Spleen (tissue), 7 donors: ENCODE measurements around the gene PRR23E.

ENCODE experiments used
- POLR2A ChIP-seq, 3 donors: fragments of 450-650 bp; IDR thresholded peaks; one replicate each; pipeline ENCODE4 v1.5.1; 2017; ENCODE audit warnings: antibody characterized with exemption in 3 of 3, mild to moderate bottlenecking in 1 of 3
- TF ChIP-seq, protein P1 (sequence below), 11 experiments: fragments of 200-600 bp in 7 of 11; fragments of 450-650 bp in 4 of 11; sonication (generic) in 4 of 11; IDR thresholded peaks in 8 of 11; conservative IDR thresholded peaks in 3 of 11; 1 replicate in 7 of 11; 2 replicates in 4 of 11; pipeline versions ENCODE4 v1.4.0 to v1.8.0; 2016 to 2021; ENCODE audit warnings: antibody characterized with exemption in 11 of 11, inconsistent platforms in 4 of 11, mild to moderate bottlenecking in 1 of 11
- donor health status: DM: no; HTN: no; CAD: no; lungs with moderate emphysema.
- donor health status: DM: no; HTN: no; CAD: no.
- donor health status: DM: no; HTN: no; CAD: no.

DNA sequence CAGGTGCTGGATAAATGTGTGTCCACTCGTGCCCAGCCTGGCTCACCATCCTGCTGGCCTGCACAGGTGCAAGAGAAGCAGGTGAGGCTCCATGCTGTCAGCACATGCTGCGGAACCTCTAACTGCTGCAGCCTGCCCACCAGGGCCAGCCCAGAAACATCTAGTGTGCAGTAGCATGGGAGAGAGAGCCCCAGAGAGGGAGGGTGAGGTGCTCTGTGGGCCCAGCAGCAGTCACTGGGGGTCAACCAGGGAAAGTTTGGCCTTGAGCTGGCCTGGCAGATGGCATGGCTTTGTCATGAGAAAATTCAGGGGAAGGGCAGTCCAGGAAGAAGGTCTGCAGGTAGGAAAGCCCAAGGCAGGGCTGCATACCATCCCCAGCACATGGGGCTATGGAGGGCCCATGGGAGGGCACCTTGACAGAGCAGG lies 18.2 kb upstream of the PRR23E start:
- TF ChIP-seq, protein P1, sequence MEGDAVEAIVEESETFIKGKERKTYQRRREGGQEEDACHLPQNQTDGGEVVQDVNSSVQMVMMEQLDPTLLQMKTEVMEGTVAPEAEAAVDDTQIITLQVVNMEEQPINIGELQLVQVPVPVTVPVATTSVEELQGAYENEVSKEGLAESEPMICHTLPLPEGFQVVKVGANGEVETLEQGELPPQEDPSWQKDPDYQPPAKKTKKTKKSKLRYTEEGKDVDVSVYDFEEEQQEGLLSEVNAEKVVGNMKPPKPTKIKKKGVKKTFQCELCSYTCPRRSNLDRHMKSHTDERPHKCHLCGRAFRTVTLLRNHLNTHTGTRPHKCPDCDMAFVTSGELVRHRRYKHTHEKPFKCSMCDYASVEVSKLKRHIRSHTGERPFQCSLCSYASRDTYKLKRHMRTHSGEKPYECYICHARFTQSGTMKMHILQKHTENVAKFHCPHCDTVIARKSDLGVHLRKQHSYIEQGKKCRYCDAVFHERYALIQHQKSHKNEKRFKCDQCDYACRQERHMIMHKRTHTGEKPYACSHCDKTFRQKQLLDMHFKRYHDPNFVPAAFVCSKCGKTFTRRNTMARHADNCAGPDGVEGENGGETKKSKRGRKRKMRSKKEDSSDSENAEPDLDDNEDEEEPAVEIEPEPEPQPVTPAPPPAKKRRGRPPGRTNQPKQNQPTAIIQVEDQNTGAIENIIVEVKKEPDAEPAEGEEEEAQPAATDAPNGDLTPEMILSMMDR (IDR thresholded peaks at IDR 0.05 in 8 of 11, conservative IDR thresholded peaks at IDR 0.05 in 3 of 11), result no peak
- no peak for TF ChIP-seq POLR2A (IDR thresholded peaks at IDR 0.05)
